Measurements from ENCODE around the gene WNT3. TPM values are rescaled to one million over a fixed set of nuclear protein-coding genes. Genes with fewer than 3 reads are reported as not detected.

Gene WNT3
- total and polyA plus RNA-seq, 2 donors (not counting 1 experiment from before 2014, with no cell fraction given) = 0.86 to 1.4 TPM

DNA sequence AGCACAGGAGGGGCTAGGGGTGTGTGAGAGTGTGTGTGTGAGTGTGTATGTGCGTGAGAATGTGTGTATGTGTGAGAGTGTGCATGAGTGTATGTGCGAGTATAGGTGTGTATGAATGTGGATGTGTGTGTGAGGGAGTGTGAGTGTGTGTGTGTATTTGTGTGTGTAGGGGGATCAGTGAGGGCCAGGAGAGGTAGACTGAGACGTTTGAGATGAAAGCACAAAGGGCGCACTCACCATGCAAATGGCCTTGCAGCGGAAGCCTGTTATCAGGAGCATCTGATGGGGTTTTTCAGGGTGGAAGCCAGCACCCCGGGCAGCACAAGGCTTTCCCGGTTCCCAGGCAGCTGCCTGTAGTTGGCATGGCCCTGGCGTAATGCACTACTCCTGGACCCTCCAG, 47.8 kb upstream of the WNT3 start:
- H3K79me2 ChIP-seq (ENCODE audit: control insufficient read depth, insufficient read depth, low read length) = no peaks in the 10 kb centered on the region
- CTCF ChIA-PET = no interaction called here
- H3K9ac ChIP-seq (ENCODE audit: low read length) = no peak overlapping the region
- no peak for DNase-seq
- Mint-ChIP-seq H3K27ac (no peak overlapping the region), H3K4me3 (no peak overlapping the region), H3K9me3 (ENCODE audit: insufficient read depth) (no peaks in the 10 kb centered on the region), H3K27me3 (peaks cover 38% of the 10 kb centered on the region), H3K4me1 (no peaks in the 10 kb centered on the region)
- no peaks in the 10 kb centered on the region for H4K20me1 ChIP-seq (ENCODE audit: control insufficient read depth, insufficient read depth, low read length, poor library complexity, severe bottlenecking)
- no peak overlapping the region for H3K4me3 ChIP-seq (ENCODE audit: control extremely low read depth in 1 of 5, extremely low read depth in 1 of 5, insufficient read depth in 1 of 5, low read depth in 2 of 5, low read length in 4 of 5)
- no peak overlapping the region for H2AFZ ChIP-seq (ENCODE audit: insufficient read depth, low read depth, low read length, poor library complexity, severe bottlenecking)
- POLR2A ChIA-PET = no interaction called here
- intact Hi-C loops (cut with micrococcal nuclease) = no loop called here
- H3K9me3 ChIP-seq (ENCODE audit: control extremely low read depth in 1 of 3, control insufficient read depth in 2 of 3, insufficient read depth in 1 of 3, low read length in 2 of 3) = peaks cover 0 to 6% (median 0%) of the 10 kb centered on the region in 3 donors
- H3K4me2 ChIP-seq (replicated peaks; ENCODE audit: low read depth, low read length, poor library complexity, severe bottlenecking) = no peak overlapping the region
- TF ChIP-seq CTCF (IDR thresholded peaks at IDR 0.05) = no peak
- TF ChIP-seq EZH2 (IDR thresholded peaks at IDR 0.05; ENCODE audit: borderline replicate concordance, insufficient read depth, low read depth, low read length, poor library complexity, severe bottlenecking) = no peak
- H3K4me1 ChIP-seq (ENCODE audit: control insufficient read depth in 2 of 2, insufficient read depth in 2 of 2, low read length in 2 of 2) = peaks cover 0 to 4% of the 10 kb centered on the region in 2 donors
- peaks cover 0 to 26% (median 4%) of the 10 kb centered on the region in 4 experiments for H3K27me3 ChIP-seq (replicated peaks in 1 of 4; ENCODE audit: control extremely low read depth in 1 of 4, control insufficient read depth in 3 of 4, insufficient read depth in 4 of 4, low read length in 3 of 4)
- WGBS (ENCODE audit: insufficient coverage) = 91% methylated on average over 8 of the region's 8 CpGs
- no peak overlapping the region for H3K27ac ChIP-seq (ENCODE audit: low read length in 2 of 2)
- no peak for ATAC-seq (ENCODE audit: low read depth)
- no peaks in the 10 kb centered on the region for H3K36me3 ChIP-seq (replicated peaks in 1 of 2; ENCODE audit: control extremely low read depth in 1 of 2, control insufficient read depth in 1 of 2, extremely low read depth in 1 of 2, insufficient read depth in 2 of 2, low read length in 1 of 2)

GRCh38 chr17:46865100-46865499, 46.6 kb upstream of the WNT3 start:
- Histone ChIP-seq H3K27ac (ENCODE audit: low read length in 2 of 2) (no peak overlapping the region), H3K36me3 (replicated peaks in 1 of 2; ENCODE audit: control extremely low read depth in 1 of 2, control insufficient read depth in 1 of 2, extremely low read depth in 1 of 2, insufficient read depth in 2 of 2, low read length in 1 of 2) (no peaks in the 10 kb centered on the region), H2AFZ (ENCODE audit: insufficient read depth, low read depth, low read length, poor library complexity, severe bottlenecking) (no peak overlapping the region), H3K4me1 (ENCODE audit: control insufficient read depth in 2 of 2, insufficient read depth in 2 of 2, low read length in 2 of 2) (peaks cover 0 to 4% of the 10 kb centered on the region in 2 donors), H4K20me1 (ENCODE audit: control insufficient read depth, insufficient read depth, low read length, poor library complexity, severe bottlenecking) (no peaks in the 10 kb centered on the region), H3K4me3 (ENCODE audit: control extremely low read depth in 1 of 5, extremely low read depth in 1 of 5, insufficient read depth in 1 of 5, low read depth in 2 of 5, low read length in 4 of 5) (no peak overlapping the region), H3K27me3 (replicated peaks in 1 of 4; ENCODE audit: control extremely low read depth in 1 of 4, control insufficient read depth in 3 of 4, insufficient read depth in 4 of 4, low read length in 3 of 4) (peaks cover 0 to 35% (median 4%) of the 10 kb centered on the region in 4 experiments), H3K9me3 (ENCODE audit: control extremely low read depth in 1 of 3, control insufficient read depth in 2 of 3, insufficient read depth in 1 of 3, low read length in 2 of 3) (peaks cover 0 to 6% (median 0%) of the 10 kb centered on the region in 3 donors), H3K4me2 (replicated peaks; ENCODE audit: low read depth, low read length, poor library complexity, severe bottlenecking) (no peak overlapping the region), H3K79me2 (ENCODE audit: control insufficient read depth, insufficient read depth, low read length) (no peaks in the 10 kb centered on the region), H3K9ac (ENCODE audit: low read length) (no peak overlapping the region)
- ChIA-PET POLR2A (no interaction called here), CTCF (interaction anchor here (0.6 kb wide), 1 partner anchor 1138 kb away, joined by 4 read pairs; no protein-coding TSS in a partner anchor)
- ATAC-seq (ENCODE audit: low read depth) (no peak), DNase-seq (no peak)
- H3K4me1 Mint-ChIP-seq = no peaks in the 10 kb centered on the region
- TF ChIP-seq EZH2 (IDR thresholded peaks at IDR 0.05; ENCODE audit: borderline replicate concordance, insufficient read depth, low read depth, low read length, poor library complexity, severe bottlenecking) = no peak
- no peak for TF ChIP-seq CTCF (IDR thresholded peaks at IDR 0.05)
- no peak overlapping the region for H3K27ac Mint-ChIP-seq
- no peak overlapping the region for H3K4me3 Mint-ChIP-seq
- intact Hi-C loops (cut with micrococcal nuclease) = no loop called here
- H3K9me3 Mint-ChIP-seq (ENCODE audit: insufficient read depth) = no peaks in the 10 kb centered on the region
- H3K27me3 Mint-ChIP-seq = peaks cover 40% of the 10 kb centered on the region
- WGBS (ENCODE audit: insufficient coverage) = 0% methylated on average over 6 of the region's 8 CpGs
